ENCODE measurements around the gene MACROD2.

Gene MACROD2

GRCh38 chr20:14553774-14554534 is 558.6 kb downstream of the MACROD2 start:
- DNase-seq: no peak

- DNase-seq: no peak
Observed at GRCh38 chr20:14555676-14556075, 560.4 kb downstream of the MACROD2 start.

GRCh38 chr20:14556206-14556605 is 560.9 kb downstream of the MACROD2 start:
- no peak for DNase-seq

- no peak for DNase-seq
Observed at GRCh38 chr20:14559612-14560011, 564.3 kb downstream of the MACROD2 start.

- DNase-seq: no peak
Observed at GRCh38 chr20:14561741-14562221, 566.5 kb downstream of the MACROD2 start.

GRCh38 chr20:14562981-14563380 is 567.7 kb downstream of the MACROD2 start:
- DNase-seq: no peak

GRCh38 chr20:14566505-14566904 is 571.2 kb downstream of the MACROD2 start:
- DNase-seq: no peak

- no peak for DNase-seq
Observed at GRCh38 chr20:14568225-14568624, 572.9 kb downstream of the MACROD2 start.

GRCh38 chr20:14568701-14569100 is 573.4 kb downstream of the MACROD2 start:
- no peak for DNase-seq

GRCh38 chr20:14569641-14570040 is 574.3 kb downstream of the MACROD2 start:
- DNase-seq: no peak

GRCh38 chr20:14570811-14571210 is 575.5 kb downstream of the MACROD2 start:
- DNase-seq: no peak

- no peak for DNase-seq
Observed at GRCh38 chr20:14573676-14574075, 578.4 kb downstream of the MACROD2 start.

GRCh38 chr20:14576196-14576877 is 581.0 kb downstream of the MACROD2 start:
- DNase-seq: no peak

- no peak for DNase-seq
Observed at GRCh38 chr20:14580418-14581074, 585.2 kb downstream of the MACROD2 start.

GRCh38 chr20:14581731-14582130 is 586.4 kb downstream of the MACROD2 start:
- no peak for DNase-seq

GRCh38 chr20:14582855-14583254 is 587.5 kb downstream of the MACROD2 start:
- no peak for DNase-seq

GRCh38 chr20:14583413-14583812 is 588.1 kb downstream of the MACROD2 start:
- DNase-seq: no peak

- DNase-seq: no peak
Observed at GRCh38 chr20:14589383-14589782, 594.1 kb downstream of the MACROD2 start.

- no peak for DNase-seq
Observed at GRCh38 chr20:14595051-14595450, 599.7 kb downstream of the MACROD2 start.

GRCh38 chr20:14597206-14597715 is 601.9 kb downstream of the MACROD2 start:
- DNase-seq: no peak

- no peak for DNase-seq
Observed at GRCh38 chr20:14599613-14600012, 604.3 kb downstream of the MACROD2 start.

GRCh38 chr20:14600527-14600926 is 605.2 kb downstream of the MACROD2 start:
- no peak for DNase-seq

GRCh38 chr20:14604143-14604542 is 608.8 kb downstream of the MACROD2 start:
- DNase-seq: no peak

Data from hippocampal formation (tissue), 2 donors.